GM21528 (cell line): ENCODE data around the gene PITX2.
"Not testable (repeated sequence)": the region's sequence is repeated elsewhere in the genome, so short reads cannot be mapped to it uniquely, and the experiment has no call there.

Experiments
- ATAC-seq: cut with Tn5 transposase; IDR thresholded peaks from one replicate; pipeline ENCODE4 v1.9.1; 2021; ENCODE audit warnings: mild to moderate bottlenecking, moderate library complexity; ENCODE audit not compliant: unreplicated experiment, low FRiP score

Gene PITX2

DNA sequence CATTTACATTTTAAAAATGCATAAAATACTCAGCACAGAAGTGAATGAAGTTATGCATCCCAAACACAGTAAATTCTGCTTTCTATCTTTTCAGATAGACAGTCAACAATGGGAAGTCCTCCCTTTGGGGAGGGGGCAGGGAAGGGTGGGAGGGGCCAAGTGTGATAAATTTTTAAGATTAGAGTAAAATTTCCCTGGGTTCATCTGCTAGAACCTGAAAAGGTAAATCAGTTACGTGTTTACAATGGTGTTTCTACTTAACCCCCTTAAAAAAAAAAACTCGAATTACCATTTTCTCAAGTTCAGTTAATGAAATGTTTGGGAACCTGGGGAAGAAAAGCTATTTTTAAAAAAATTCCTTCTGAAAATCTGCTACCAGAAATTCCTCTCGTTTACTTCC lies 9.1 kb downstream of the PITX2 start:
- ATAC-seq, result no peak

DNA sequence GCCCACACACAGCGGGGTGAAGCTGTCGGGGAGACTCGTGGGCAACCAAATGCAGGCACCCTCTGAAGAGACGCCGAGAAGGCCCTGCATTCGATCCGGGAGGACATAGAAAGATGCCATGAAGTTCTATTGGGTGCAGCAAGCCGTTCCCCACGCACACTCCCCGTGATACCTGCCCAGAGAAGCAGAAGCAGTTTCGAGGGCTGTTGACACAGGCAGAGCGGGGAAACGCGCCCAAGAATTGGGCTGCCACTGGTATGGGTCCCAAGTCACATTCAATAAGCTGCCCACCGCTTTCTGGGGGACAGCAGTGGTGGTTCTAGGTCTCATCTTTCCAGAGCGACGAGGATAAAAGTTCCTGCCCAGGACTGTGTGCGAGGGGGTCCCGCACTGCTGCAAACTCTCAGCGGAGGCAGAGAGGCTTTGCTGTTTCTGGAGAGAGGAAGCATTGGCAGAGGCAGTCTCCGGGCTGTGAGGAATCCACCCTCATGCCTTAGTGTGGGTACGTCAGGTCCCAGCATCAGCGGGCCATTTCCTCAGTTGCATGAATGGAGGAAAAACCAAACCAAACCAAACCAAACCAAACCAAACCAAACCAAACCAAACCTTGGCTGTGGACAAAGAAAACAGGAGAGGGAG lies 10.1 kb downstream of the PITX2 start:
- no peak for ATAC-seq

GRCh38 chr4:110611968-110612447 lies 10.9 kb downstream of the PITX2 start:
- no peak for ATAC-seq

GRCh38 chr4:110610940-110611831 lies 11.7 kb downstream of the PITX2 start:
- ATAC-seq, result peak; percentile 93

- peak; percentile 21 for ATAC-seq
Measured at GRCh38 chr4:110610620-110610939, 12.3 kb downstream of the PITX2 start.

DNA sequence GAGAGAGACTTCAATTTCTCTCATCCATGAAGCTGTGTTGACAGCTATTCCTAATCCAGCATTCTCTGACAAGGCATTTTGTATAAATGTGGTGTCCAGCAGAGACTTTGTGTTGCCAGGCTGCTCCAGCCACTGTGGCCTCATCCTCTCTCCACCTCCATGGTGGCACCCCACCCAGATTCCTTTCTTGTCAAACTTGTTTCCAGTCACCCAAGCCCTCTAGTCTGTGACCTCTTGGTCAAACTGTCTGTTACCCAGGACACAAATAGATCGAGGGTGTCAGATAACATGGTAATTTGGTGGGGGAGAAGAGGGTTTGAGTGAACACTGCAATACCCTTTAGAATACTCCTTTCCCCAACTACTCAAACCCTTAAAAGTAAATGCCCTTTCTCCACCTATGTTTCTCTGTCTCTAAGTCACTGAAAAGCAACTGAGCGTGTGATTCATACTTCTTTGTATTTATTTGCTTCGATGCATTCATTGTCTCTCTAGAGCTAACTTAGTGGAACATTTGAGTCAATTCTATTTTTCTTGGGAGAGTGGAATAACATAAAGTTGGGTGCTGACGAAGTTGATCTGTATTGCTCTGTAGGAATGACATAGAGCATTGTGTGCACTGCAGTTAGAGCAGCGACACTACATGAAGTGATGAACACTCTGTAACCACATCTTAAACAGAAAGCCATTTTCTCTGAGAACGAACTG lies 13.7 kb downstream of the PITX2 start:
- no peak for ATAC-seq

DNA sequence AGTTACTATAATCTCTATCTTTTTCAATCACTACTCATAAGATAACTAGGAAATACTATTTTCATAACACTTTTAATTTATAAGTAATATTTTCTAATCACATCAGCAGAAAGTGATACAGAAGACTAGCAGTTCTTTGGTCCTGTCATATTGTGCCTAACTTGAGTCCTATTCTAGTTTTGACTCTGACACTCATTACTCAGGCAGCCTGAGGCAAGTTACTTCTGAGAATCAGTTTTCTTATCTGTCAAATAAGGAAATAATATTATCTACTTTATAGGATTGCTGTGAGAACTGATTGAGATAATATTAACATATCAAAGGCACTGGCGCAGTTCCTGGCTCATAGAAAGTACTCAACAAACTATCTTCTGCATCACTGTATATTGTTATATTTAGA lies 17.8 kb downstream of the PITX2 start:
- ATAC-seq, result no peak

- no peak for ATAC-seq
Measured at GRCh38 chr4:110602061-110602460, 20.8 kb downstream of the PITX2 start.

GRCh38 chr4:110597582-110597981 lies 25.3 kb downstream of the PITX2 start:
- no peak for ATAC-seq

- no peak for ATAC-seq
Measured at GRCh38 chr4:110596431-110596830, 26.4 kb downstream of the PITX2 start.

- ATAC-seq, result no peak
Measured at GRCh38 chr4:110595583-110595982, 27.3 kb downstream of the PITX2 start.

GRCh38 chr4:110589297-110589696 lies 33.6 kb downstream of the PITX2 start:
- no peak for ATAC-seq

GRCh38 chr4:110587666-110588285 lies 35.1 kb downstream of the PITX2 start:
- no peak for ATAC-seq

GRCh38 chr4:110586131-110586850 lies 36.6 kb downstream of the PITX2 start:
- no peak for ATAC-seq

DNA sequence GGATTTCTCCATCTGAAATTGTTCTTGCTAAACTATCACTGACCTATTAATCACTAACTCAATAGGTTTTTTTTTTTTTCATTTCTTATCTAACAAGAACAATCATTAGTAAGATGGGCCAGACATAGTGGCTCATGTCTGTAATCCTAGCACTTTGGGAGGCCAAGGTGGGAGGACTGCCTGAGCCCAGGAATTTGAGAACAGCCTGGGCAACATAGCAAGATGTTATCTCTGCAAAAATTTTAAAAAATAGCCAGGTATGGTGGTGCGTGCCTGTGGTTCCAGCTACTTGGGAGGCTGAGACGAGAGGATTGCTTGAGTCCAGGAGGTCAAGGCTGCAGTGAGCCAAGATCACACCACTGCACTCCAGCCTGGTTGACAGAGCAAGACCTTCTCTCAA lies 46.2 kb downstream of the PITX2 start:
- ATAC-seq, result not testable (repeated sequence)
